Activated CD4-positive, CD25-positive, alpha-beta regulatory T cell treated with anti-CD3 and anti-CD28 coated beads, Interleukin-2, amount 50 U/mL, for 72 hours (primary cell): Measurements from ENCODE around the gene TRAF4.
"Not testable (repeated sequence)": the region's sequence is repeated elsewhere in the genome, so short reads cannot be mapped to it uniquely, and the experiment has no call there.

Experiments
- DNase-seq: peaks from one replicate; pipeline ENCODE4 v3.0.0; 2021

The TRAF4 gene

GRCh38 chr17:28749516-28750177 is 5.8 kb downstream of the TRAF4 start:
- DNase-seq, result peak; percentile 25

- peak; percentile 86 for DNase-seq
Observed at GRCh38 chr17:28750178-28751047, 6.6 kb downstream of the TRAF4 start.

GRCh38 chr17:28751600-28752366 is 8.0 kb downstream of the TRAF4 start:
- DNase-seq, result no peak

- DNase-seq, result no peak
Observed at GRCh38 chr17:28755486-28755885, 11.7 kb downstream of the TRAF4 start.

GRCh38 chr17:28756049-28756804 is 12.4 kb downstream of the TRAF4 start:
- DNase-seq, result no peak

- DNase-seq, result no peak
Observed at GRCh38 chr17:28758411-28759121, 14.8 kb downstream of the TRAF4 start.

GRCh38 chr17:28759256-28759865 is 15.6 kb downstream of the TRAF4 start:
- no peak for DNase-seq

- DNase-seq, result no peak
Observed at GRCh38 chr17:28760601-28761562, 17.1 kb downstream of the TRAF4 start.

- no peak for DNase-seq
Observed at GRCh38 chr17:28763137-28763799, 19.5 kb downstream of the TRAF4 start.

GRCh38 chr17:28763804-28764266 is 20.0 kb downstream of the TRAF4 start:
- DNase-seq, result peak; percentile 69

GRCh38 chr17:28765038-28765437 is 21.2 kb downstream of the TRAF4 start:
- no peak for DNase-seq

- no peak for DNase-seq
Observed at GRCh38 chr17:28773736-28774135, 29.9 kb downstream of the TRAF4 start.

- no peak for DNase-seq
Observed at GRCh38 chr17:28774206-28774605, 30.4 kb downstream of the TRAF4 start.

- no peak for DNase-seq
Observed at GRCh38 chr17:28777178-28777577, 33.4 kb downstream of the TRAF4 start.

GRCh38 chr17:28779601-28780000 is 35.8 kb downstream of the TRAF4 start:
- DNase-seq, result not testable (repeated sequence)

- no peak for DNase-seq
Observed at GRCh38 chr17:28783161-28783560, 39.4 kb downstream of the TRAF4 start.

GRCh38 chr17:28788100-28788499 is 44.3 kb downstream of the TRAF4 start:
- DNase-seq, result no peak

- no peak for DNase-seq
Observed at GRCh38 chr17:28792877-28793661, 49.3 kb downstream of the TRAF4 start.
